Measurements from ENCODE around the gene PRKG1.
"Not testable (repeated sequence)": the region's sequence is repeated elsewhere in the genome, so short reads cannot be mapped to it uniquely, and the experiment has no call there.

PRKG1 gene

GRCh38 chr10:51178634-51179033 is 104.3 kb downstream of the PRKG1 start:
- no peak for DNase-seq

DNA sequence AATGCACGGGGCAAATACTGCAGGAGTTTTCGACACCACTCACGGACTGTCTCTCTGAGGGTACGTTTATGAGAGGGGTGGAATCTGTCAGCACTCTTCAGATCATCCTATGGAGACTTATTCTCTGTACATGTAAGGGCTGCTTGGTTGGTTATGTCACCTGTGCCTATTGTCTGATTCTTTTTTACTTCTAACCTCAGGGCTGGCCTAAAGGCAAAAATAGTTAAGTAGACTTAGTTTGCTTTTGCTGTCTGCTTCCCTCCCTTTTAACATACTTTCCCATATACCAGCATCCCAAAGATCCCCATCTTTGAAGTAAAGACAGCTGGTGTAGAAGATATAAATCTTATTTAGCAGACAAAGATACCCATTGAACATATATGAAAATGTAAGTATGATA is 105.9 kb downstream of the PRKG1 start:
- no peak for DNase-seq

DNA sequence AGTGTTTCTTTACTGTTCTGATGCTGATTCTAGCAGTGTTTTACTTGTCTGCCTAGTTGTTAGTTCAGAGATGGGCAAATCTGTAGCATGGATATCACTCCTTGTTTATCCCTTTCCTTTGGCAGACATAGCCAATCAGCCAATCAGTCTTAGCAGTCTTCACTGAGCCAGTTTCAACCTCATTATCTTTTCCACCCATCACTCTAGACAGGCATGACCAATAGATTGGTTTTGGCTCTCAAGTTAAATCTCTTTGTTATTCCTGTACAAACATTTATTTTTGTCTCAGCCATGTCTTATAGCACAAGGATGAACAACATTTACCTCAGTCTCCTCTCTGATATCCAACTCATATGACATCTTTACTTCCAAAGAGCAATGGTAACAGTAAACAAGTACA is 109.5 kb downstream of the PRKG1 start:
- DNase-seq = no peak

GRCh38 chr10:51186361-51186760 is 112.1 kb downstream of the PRKG1 start:
- no peak for DNase-seq

GRCh38 chr10:51188008-51188407 is 113.7 kb downstream of the PRKG1 start:
- DNase-seq = no peak

GRCh38 chr10:51188866-51189265 is 114.6 kb downstream of the PRKG1 start:
- DNase-seq = no peak

DNA sequence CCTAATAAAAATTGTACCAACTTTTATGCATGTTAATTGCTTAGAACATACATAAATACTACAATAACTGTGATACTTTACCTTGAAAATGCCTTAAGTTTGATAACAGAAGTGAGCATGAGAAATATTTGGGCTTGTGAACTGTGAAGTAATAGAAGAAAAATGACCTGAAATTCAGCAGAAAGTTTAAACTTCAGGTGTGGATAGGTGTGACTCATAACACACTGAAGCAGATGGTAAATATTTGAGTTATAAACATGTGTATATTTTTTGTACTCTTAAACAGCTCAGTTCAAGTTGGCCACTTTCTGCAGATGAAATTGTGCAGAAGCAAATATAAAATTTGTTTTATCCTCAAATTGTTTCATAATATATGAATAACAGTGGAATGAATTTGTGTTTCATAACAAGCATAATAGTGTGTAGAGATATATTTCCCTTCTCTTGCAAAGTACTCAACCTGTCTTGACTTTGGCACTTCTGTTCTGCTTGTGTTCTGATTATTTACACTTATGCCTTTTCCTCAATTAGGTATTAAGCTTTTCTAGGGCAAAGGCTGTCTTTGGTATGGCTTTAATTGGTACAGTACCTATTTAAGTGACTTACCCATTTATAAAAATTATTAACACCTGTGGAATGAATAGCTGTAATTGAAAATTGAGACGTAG is 122.4 kb downstream of the PRKG1 start:
- no peak for DNase-seq

DNA sequence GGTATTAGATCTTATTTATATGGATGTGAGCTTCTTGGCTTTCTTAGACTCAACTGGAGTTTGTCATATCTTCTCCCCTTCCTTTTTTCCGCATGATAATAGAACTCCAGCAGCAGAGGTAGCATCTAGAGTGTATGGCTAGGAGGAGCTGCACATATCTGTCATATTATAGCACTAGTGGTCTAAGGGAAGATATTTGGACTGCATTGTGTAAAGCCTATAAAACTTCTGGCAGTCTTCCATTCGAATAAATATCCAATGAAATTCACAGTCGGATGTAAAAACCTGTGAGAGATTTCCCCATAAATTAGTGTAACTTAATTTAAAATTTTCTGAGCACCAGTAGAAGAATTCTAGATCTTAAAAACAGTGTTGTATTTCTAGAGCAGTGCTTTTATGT is 123.9 kb downstream of the PRKG1 start:
- no peak for DNase-seq

- DNase-seq = no peak
Observed at GRCh38 chr10:51201947-51202346, 127.7 kb downstream of the PRKG1 start.

DNA sequence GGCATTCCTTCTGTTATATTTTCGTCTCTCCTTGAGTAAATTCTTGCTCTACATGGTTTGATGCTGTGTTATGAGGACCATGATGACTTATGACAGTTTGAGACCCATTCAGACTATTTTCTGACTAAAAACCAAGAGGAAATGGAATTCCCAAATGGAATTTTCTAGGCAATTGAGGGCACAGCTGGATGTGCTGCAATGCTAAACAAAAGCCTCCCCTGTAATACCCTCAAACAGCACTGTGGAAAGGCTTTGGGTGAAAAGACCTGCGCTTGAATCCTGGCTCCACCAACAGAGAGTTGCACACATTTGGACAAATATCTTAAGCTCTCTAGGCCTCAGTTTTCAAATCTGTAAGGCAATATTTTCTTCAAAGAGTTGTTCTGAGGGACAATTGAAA is 129.1 kb downstream of the PRKG1 start:
- DNase-seq = no peak

- DNase-seq = no peak
Observed at GRCh38 chr10:51204066-51204465, 129.8 kb downstream of the PRKG1 start.

GRCh38 chr10:51204701-51205100 is 130.4 kb downstream of the PRKG1 start:
- no peak for DNase-seq

GRCh38 chr10:51206500-51206899 is 132.2 kb downstream of the PRKG1 start:
- no peak for DNase-seq

GRCh38 chr10:51212937-51213336 is 138.7 kb downstream of the PRKG1 start:
- not testable (repeated sequence) for DNase-seq

GRCh38 chr10:51214207-51215196 is 140.2 kb downstream of the PRKG1 start:
- no peak for DNase-seq

- no peak for DNase-seq
Observed at GRCh38 chr10:51215951-51216834, 141.9 kb downstream of the PRKG1 start.

DNA sequence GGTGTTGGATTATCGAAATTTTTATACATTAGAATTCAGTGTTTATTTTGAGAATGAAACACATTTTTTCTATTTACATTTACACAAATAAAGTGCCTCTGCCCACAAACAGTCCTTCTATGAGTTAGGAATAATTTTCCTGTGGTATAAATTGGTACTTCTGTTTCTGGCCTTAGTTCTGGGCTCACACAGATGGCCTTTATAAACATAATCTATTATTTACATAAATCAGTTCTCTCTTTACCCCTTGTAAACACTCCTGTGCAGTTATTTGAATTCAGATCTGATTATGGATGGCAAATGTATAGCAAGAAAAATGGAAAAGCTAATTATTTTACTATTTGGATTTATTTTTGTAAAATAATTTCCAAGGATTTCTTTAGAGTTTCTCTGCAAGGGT is 143.2 kb downstream of the PRKG1 start:
- DNase-seq = no peak

DNA sequence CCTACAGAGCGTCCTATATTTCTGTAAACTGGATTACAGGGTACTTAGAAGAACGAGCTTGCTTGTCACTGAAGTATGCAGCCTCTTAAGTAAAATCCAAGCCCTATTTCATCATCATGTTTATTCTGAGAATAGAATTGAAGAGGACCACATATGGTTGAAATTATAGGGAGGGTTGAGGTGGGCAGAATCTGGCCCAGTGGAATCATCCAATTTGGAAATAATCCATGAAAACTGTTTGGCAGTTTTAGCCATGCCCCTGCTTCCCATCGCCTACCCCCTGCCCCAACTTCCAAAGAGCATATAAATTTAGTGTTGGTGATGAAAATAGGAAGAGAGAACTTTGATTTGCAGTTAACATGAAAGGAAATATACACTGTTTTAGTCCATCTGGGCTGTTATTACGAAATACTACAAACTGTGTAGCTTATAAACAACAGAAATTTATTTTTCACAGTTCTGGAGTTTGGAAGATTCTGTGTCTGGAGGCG is 150.4 kb downstream of the PRKG1 start:
- DNase-seq = no peak

DNA sequence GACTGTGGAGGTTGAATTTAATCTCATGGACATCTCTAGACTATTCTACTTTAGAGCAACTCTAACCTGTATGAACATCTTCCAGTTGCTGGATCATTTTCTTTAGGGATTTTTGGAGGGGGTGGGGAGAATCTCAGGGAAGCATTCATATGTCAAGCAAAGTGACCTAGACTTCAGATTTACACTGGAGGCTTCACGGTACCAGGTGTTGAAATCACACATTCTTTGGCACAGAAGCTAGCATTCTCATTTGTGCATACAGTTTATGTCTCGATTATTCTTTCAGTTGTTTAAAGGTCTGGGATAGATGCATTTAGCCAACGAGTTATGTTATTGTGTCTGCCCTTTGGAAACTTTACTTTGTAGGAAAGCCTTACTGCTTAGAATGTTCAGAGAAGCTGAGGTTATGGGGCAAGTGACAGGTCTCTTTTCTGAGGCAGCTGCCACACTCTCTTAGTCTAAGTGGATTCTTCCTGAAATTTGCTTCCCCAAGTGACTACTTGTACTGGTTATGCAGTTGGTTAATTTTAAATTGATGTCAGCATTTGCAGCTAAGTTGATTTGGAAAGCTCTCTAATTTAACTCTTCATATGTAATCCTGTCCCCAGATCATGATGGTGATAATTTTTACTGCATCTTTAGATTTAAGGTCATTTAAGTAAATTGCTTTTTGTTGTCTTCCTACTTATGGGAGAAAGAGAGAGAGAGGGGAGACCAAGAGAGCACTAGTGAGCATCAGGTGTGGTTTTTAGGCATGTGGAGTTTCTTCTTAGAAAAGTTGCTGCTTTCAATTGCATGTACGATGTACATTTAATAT is 153.8 kb downstream of the PRKG1 start:
- no peak for DNase-seq

- DNase-seq = no peak
Observed at GRCh38 chr10:51228714-51229100, 154.4 kb downstream of the PRKG1 start.

DNA sequence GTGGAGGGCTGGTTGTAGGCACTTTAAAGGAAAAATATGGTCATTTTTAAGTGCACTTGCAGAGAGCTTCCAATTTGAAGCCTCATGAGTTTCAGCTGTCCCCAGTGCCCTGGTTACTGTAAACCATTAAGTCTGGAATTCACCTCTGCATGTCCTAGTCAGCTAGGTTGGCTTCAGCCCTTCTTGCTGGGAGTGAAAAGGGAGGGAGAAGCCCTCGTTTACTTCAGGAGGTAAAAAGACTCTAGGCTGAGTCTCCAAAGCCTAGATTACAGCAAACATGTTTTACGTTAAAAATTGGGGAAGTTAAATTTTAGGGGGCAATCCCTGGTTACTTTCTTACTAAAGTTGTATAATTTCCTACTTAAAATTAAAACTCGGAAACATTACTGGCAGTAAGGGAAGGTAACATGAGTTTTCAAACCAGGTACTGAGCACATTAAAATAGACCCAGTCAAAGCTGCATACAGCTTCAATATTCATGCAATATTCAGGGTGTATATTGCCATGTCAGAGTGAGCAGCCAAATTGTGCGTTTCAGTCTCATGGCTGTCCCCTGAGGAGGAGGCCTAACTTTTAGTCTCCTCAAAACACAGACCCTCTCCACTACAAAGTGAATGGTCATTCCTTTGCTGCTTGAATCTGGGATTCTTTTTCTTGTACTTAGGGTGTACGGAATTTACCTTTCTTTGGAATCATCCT is 156.7 kb downstream of the PRKG1 start:
- no peak for DNase-seq

Data from NCI-H2081 treated with DMSO at 0.1 percent for 48 hours (cell line).